NB4 (cell line): Measurements from ENCODE around the gene CAV2.

Experiments
- DNase-seq: peaks from one replicate; pipeline ENCODE4 v3.0.0; 2010; ENCODE audit warnings: low read depth
- H3K4me3 ChIP-seq: one replicate; pipeline ENCODE4 v1.5.1; 2011; ENCODE audit warnings: mild to moderate bottlenecking, low read depth, low read length, moderate library complexity
- CTCF ChIP-seq: IDR thresholded peaks from one replicate; pipeline ENCODE4 v1.5.1; 2012; ENCODE audit warnings: low read depth, low read length
- MAX ChIP-seq: IDR thresholded peaks from 2 replicates; pipeline ENCODE4 v1.6.1; 2011; ENCODE audit warnings: low read depth, low read length
- MYC ChIP-seq: IDR thresholded peaks from 2 replicates; pipeline ENCODE4 v1.6.1; 2011; ENCODE audit warnings: low read depth, low read length
- POLR2A ChIP-seq: IDR thresholded peaks from 2 replicates; pipeline ENCODE4 v1.6.1; 2011; ENCODE audit warnings: mild to moderate bottlenecking; ENCODE audit not compliant: insufficient read length; ENCODE audit errors: extremely low read depth

CAV2 gene

GRCh38 chr7:116515584-116515983 is 16.0 kb downstream of the CAV2 start:
- TF ChIP-seq MYC: no peak
- TF ChIP-seq CTCF: no peak
- TF ChIP-seq MAX: no peak
- no peak for TF ChIP-seq POLR2A
- no peak for DNase-seq
- no peak overlapping the region for H3K4me3 ChIP-seq

- no peak for TF ChIP-seq MAX
- no peak for TF ChIP-seq CTCF
- no peak for TF ChIP-seq MYC
- no peak for TF ChIP-seq POLR2A
- DNase-seq: no peak
- no peak overlapping the region for H3K4me3 ChIP-seq
Observed at GRCh38 chr7:116516324-116516723, 16.8 kb downstream of the CAV2 start.

- no peak for DNase-seq
- no peak for TF ChIP-seq CTCF
- H3K4me3 ChIP-seq: no peak overlapping the region
Observed at GRCh38 chr7:116517626-116518025, 18.1 kb downstream of the CAV2 start.

- H3K4me3 ChIP-seq: no peak overlapping the region
- no peak for DNase-seq
- TF ChIP-seq CTCF: no peak
- no peak for TF ChIP-seq MAX
- TF ChIP-seq POLR2A: no peak
- no peak for TF ChIP-seq MYC
Observed at GRCh38 chr7:116518961-116519360, 19.4 kb downstream of the CAV2 start.

GRCh38 chr7:116521046-116521664 is 21.6 kb downstream of the CAV2 start:
- no peak for TF ChIP-seq CTCF
- TF ChIP-seq MAX: no peak
- no peak overlapping the region for H3K4me3 ChIP-seq
- DNase-seq: no peak

GRCh38 chr7:116522247-116522646 is 22.7 kb downstream of the CAV2 start:
- TF ChIP-seq MAX: no peak
- no peak for TF ChIP-seq POLR2A
- no peak overlapping the region for H3K4me3 ChIP-seq
- no peak for DNase-seq
